GM12878 (cell line): ENCODE results near the gene RAB4B. TPM values are rescaled to one million over a fixed set of nuclear protein-coding genes. Genes with fewer than 3 reads are reported as not detected.

Experiments used
- BMI1 ChIP-seq: fragments of 450-650 bp; IDR thresholded peaks from 2 replicates; pipeline ENCODE4 v1.6.1; 2016; ENCODE audit warnings: mild to moderate bottlenecking, moderate library complexity, borderline replicate concordance
- CBFB ChIP-seq: IDR thresholded peaks from 2 replicates; pipeline ENCODE4 v1.6.1; 2016; ENCODE audit warnings: antibody characterized with exemption, low read depth
- CHD1 ChIP-seq: IDR thresholded peaks from 2 replicates; pipeline ENCODE4 v1.6.1; 2012; ENCODE audit warnings: low read depth, low read length, improper control_type of control experiment
- ELK1 ChIP-seq: IDR thresholded peaks from 2 replicates; pipeline ENCODE4 v1.6.1; 2012; ENCODE audit warnings: low read depth, low read length, improper control_type of control experiment
- GABPA ChIP-seq: IDR thresholded peaks from 2 replicates; pipeline ENCODE4 v1.6.1; 2014; ENCODE audit warnings: antibody characterized with exemption, low read depth, mild to moderate bottlenecking, inconsistent platforms
- IKZF1 ChIP-seq: fragments of 450-650 bp; conservative IDR thresholded peaks from 2 replicates; pipeline ENCODE4 v1.6.1; 2017; ENCODE audit warnings: antibody characterized with exemption, mild to moderate bottlenecking
- LARP7 ChIP-seq: fragments of 450-650 bp; IDR thresholded peaks from 2 replicates; pipeline ENCODE4 v1.6.1; 2017; ENCODE audit warnings: mild to moderate bottlenecking
- MEF2A ChIP-seq: IDR thresholded peaks from 2 replicates; pipeline ENCODE4 v1.6.1; 2011; ENCODE audit warnings: low read depth, mild to moderate bottlenecking, low read length, moderate library complexity; ENCODE audit not compliant: insufficient read depth
- MEF2B ChIP-seq: fragments of 450-650 bp; IDR thresholded peaks from 2 replicates; pipeline ENCODE4 v1.6.1; 2018; ENCODE audit warnings: mild to moderate bottlenecking, moderate library complexity; ENCODE audit not compliant: partially characterized antibody, poor library complexity, severe bottlenecking
- NBN ChIP-seq: fragments of 450-650 bp; IDR thresholded peaks from 2 replicates; pipeline ENCODE4 v1.6.1; 2016
- POLR2AphosphoS5 ChIP-seq: IDR thresholded peaks from 2 replicates; pipeline ENCODE4 v1.6.1; 2011; ENCODE audit warnings: mild to moderate bottlenecking, low read length, inconsistent platforms
- RAD51 ChIP-seq: fragments of 450-650 bp; IDR thresholded peaks from 2 replicates; pipeline ENCODE4 v1.6.1; 2016; ENCODE audit warnings: moderate library complexity, mild to moderate bottlenecking, inconsistent platforms
- RCOR1 ChIP-seq: conservative IDR thresholded peaks from 2 replicates; pipeline ENCODE4 v1.6.1; 2012; ENCODE audit warnings: low read depth, low read length, improper control_type of control experiment
- RELA ChIP-seq: fragments of 450-650 bp; IDR thresholded peaks from 2 replicates; pipeline ENCODE4 v1.8.0; 2014; ENCODE audit warnings: borderline replicate concordance; ENCODE audit not compliant: partially characterized antibody
- TCF12 ChIP-seq: IDR thresholded peaks from 2 replicates; pipeline ENCODE4 v1.6.1; 2011; ENCODE audit warnings: low read depth, mild to moderate bottlenecking, low read length
- ZNF207 ChIP-seq: fragments of 450-650 bp; IDR thresholded peaks from 2 replicates; pipeline ENCODE4 v1.6.1; 2014; ENCODE audit warnings: antibody characterized with exemption, mild to moderate bottlenecking, borderline replicate concordance
- ZNF24 ChIP-seq: fragments of 450-650 bp; IDR thresholded peaks from 2 replicates; pipeline ENCODE4 v1.6.1; 2017; ENCODE audit warnings: antibody characterized with exemption, mild to moderate bottlenecking
- ZNF274 ChIP-seq: IDR thresholded peaks from one replicate; pipeline ENCODE4 v1.8.0; 2011; ENCODE audit not compliant: insufficient read length, insufficient read depth
- ZNF592 ChIP-seq: fragments of 450-650 bp; IDR thresholded peaks from 2 replicates; pipeline ENCODE4 v1.6.1; 2017; ENCODE audit warnings: mild to moderate bottlenecking, moderate library complexity
- ZNF622 ChIP-seq: fragments of 450-650 bp; IDR thresholded peaks from 2 replicates; pipeline ENCODE4 v1.6.1; 2017; ENCODE audit warnings: mild to moderate bottlenecking, inconsistent platforms
- polyA plus RNA-seq, 11 experiments: library from polyadenylated mRNA; depleted of rRNA in 4 of 11; unstranded in 6 of 11; stranded (reverse) in 5 of 11; fragments of >200 nt; fragmentation: Nextera tagmentation in 4 of 11; fragmentation: Illumina TruSeq in 1 of 11; extraction: Ambion mirVana in 4 of 11; extraction: Trizol in 1 of 11; gene quantifications; 1 replicate in 1 of 11; 2 replicates in 10 of 11; pipeline versions ENCODE4 v1.2.1 to v1.2.3, GENCODE V29; 2011 to 2016; ENCODE audit warnings: inconsistent platforms in 2 of 11, missing spikeins in 2 of 11, low read depth in 1 of 11
- total RNA-seq, 4 experiments: library from RNA; depleted of rRNA in 3 of 4; stranded (reverse); fragments of >200 nt in 3 of 4; fragmentation: Illumina TruSeq in 1 of 4; extraction: Trizol in 1 of 4; gene quantifications; 2 replicates each; pipeline versions ENCODE4 v1.2.1 to v1.2.3, GENCODE V29; 2013 to 2021
- TF ChIP-seq, protein P1 (sequence below): IDR thresholded peaks from 2 replicates; pipeline ENCODE4 v1.6.1; 2012; ENCODE audit warnings: low read length, inconsistent platforms
- TF ChIP-seq, protein P2 (sequence below): fragments of 450-650 bp; IDR thresholded peaks from 2 replicates; pipeline ENCODE4 v1.6.1; 2017; ENCODE audit warnings: antibody characterized with exemption, mild to moderate bottlenecking, moderate library complexity

Gene RAB4B
- total and polyA plus RNA-seq, 10 of the 15 experiments (the other 5 are each of a cell fraction or from before 2014, with no cell fraction given): 0.60 to 51.5 (median 27.7) TPM

GRCh38 chr19:40750058-40750873, 27.8 kb upstream of the RAB4B start, which contains the start of gene ACTMAP (continued):
- TF ChIP-seq, protein P1, sequence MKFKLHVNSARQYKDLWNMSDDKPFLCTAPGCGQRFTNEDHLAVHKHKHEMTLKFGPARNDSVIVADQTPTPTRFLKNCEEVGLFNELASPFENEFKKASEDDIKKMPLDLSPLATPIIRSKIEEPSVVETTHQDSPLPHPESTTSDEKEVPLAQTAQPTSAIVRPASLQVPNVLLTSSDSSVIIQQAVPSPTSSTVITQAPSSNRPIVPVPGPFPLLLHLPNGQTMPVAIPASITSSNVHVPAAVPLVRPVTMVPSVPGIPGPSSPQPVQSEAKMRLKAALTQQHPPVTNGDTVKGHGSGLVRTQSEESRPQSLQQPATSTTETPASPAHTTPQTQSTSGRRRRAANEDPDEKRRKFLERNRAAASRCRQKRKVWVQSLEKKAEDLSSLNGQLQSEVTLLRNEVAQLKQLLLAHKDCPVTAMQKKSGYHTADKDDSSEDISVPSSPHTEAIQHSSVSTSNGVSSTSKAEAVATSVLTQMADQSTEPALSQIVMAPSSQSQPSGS: no peak
- no peak for TF ChIP-seq BMI1
- TF ChIP-seq NBN: peak; percentile 79
- no peak for TF ChIP-seq ZNF592
- TF ChIP-seq RCOR1: no peak
- TF ChIP-seq, protein P2, sequence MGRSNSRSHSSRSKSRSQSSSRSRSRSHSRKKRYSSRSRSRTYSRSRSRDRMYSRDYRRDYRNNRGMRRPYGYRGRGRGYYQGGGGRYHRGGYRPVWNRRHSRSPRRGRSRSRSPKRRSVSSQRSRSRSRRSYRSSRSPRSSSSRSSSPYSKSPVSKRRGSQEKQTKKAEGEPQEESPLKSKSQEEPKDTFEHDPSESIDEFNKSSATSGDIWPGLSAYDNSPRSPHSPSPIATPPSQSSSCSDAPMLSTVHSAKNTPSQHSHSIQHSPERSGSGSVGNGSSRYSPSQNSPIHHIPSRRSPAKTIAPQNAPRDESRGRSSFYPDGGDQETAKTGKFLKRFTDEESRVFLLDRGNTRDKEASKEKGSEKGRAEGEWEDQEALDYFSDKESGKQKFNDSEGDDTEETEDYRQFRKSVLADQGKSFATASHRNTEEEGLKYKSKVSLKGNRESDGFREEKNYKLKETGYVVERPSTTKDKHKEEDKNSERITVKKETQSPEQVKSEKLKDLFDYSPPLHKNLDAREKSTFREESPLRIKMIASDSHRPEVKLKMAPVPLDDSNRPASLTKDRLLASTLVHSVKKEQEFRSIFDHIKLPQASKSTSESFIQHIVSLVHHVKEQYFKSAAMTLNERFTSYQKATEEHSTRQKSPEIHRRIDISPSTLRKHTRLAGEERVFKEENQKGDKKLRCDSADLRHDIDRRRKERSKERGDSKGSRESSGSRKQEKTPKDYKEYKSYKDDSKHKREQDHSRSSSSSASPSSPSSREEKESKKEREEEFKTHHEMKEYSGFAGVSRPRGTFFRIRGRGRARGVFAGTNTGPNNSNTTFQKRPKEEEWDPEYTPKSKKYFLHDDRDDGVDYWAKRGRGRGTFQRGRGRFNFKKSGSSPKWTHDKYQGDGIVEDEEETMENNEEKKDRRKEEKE: no peak
- no peak for TF ChIP-seq ZNF274
- no peak; the same call in 1 of the 2 replicates for TF ChIP-seq ELK1
- TF ChIP-seq POLR2AphosphoS5: peak; percentile 68; the same call in 1 of the 2 replicates
- TF ChIP-seq CHD1: no peak; the same call in 1 of the 2 replicates
- 0 out of 2 replicates have a peak, but pooled peaks have one; percentile 38 for TF ChIP-seq LARP7
- no peak for TF ChIP-seq CBFB
- TF ChIP-seq ZNF622: no peak
- TF ChIP-seq MEF2A: no peak
- TF ChIP-seq TCF12: 0 out of 2 replicates have a peak, but pooled peaks have one; percentile 40
- TF ChIP-seq GABPA: peak; percentile 65
- peak; percentile 73; the same call in 1 of the 2 replicates for TF ChIP-seq ZNF207
- peak; percentile 93 for TF ChIP-seq MEF2B
- TF ChIP-seq RELA: peak; percentile 90
- no peak for TF ChIP-seq ZNF24
- peak; percentile 95 for TF ChIP-seq IKZF1
- peak; percentile 100 for TF ChIP-seq RAD51
